Measurements from ENCODE around the gene TIAM1. TPM values are rescaled to one million over a fixed set of nuclear protein-coding genes. Genes with fewer than 3 reads are reported as not detected.
A peak's percentile ranks its signal among the peaks of the same experiment; 100 is the strongest.

Gene TIAM1
- total RNA-seq, 6 donors from 2014 or later = 13.4 to 32.1 (median 19.5) TPM

GRCh38 chr21:31273278-31273677 lies 70.8 kb downstream of the TIAM1 start:
- Histone ChIP-seq H3K4me3 (no peak overlapping the region), H3K9me3 (no peaks in the 10 kb centered on the region), H3K27ac (no peak overlapping the region), H3K4me1 (no peaks in the 10 kb centered on the region), H3K27me3 (no peaks in the 10 kb centered on the region), H3K36me3 (no peaks in the 10 kb centered on the region)
- no peak for DNase-seq
- no peak for ATAC-seq (ENCODE audit: low FRiP score in 2 of 2)
- WGBS, 2 donors = 78 to 88% methylated on average over 2 of the region's 2 CpGs
- TF ChIP-seq POLR2AphosphoS5 (IDR thresholded peaks at IDR 0.05) (no peak), EP300 (IDR thresholded peaks at IDR 0.05) (no peak)

GRCh38 chr21:31268090-31268489 lies 76.0 kb downstream of the TIAM1 start:
- 54 to 59% methylated on average over 5 of the region's 5 CpGs for WGBS, 2 donors
- DNase-seq (no peak), ATAC-seq (ENCODE audit: low FRiP score in 2 of 2) (no peak)
- H3K4me3 ChIP-seq = no peak overlapping the region
- H3K27me3 ChIP-seq = no peaks in the 10 kb centered on the region
- TF ChIP-seq EP300 (IDR thresholded peaks at IDR 0.05) = no peak
- no peak for TF ChIP-seq POLR2A (IDR thresholded peaks at IDR 0.05)
- TF ChIP-seq CTCF (IDR thresholded peaks at IDR 0.05) = no peak
- no peak for TF ChIP-seq POLR2AphosphoS5 (IDR thresholded peaks at IDR 0.05)
- no peak overlapping the region for H3K27ac ChIP-seq
- no peaks in the 10 kb centered on the region for H3K4me1 ChIP-seq
- no peaks in the 10 kb centered on the region for H3K9me3 ChIP-seq
- no peaks in the 10 kb centered on the region for H3K36me3 ChIP-seq

GRCh38 chr21:31267644-31268043 lies 76.4 kb downstream of the TIAM1 start:
- no peak for TF ChIP-seq POLR2AphosphoS5 (IDR thresholded peaks at IDR 0.05)
- TF ChIP-seq EP300 (IDR thresholded peaks at IDR 0.05) = no peak
- no peak for TF ChIP-seq CTCF (IDR thresholded peaks at IDR 0.05)
- no peak for TF ChIP-seq POLR2A (IDR thresholded peaks at IDR 0.05)
- Histone ChIP-seq H3K4me3 (no peak overlapping the region), H3K27ac (no peak overlapping the region), H3K27me3 (no peaks in the 10 kb centered on the region), H3K36me3 (no peaks in the 10 kb centered on the region), H3K9me3 (no peaks in the 10 kb centered on the region), H3K4me1 (no peaks in the 10 kb centered on the region)
- no peak for DNase-seq
- WGBS, 2 donors = 56 to 59% methylated on average over 4 of the region's 4 CpGs
- ATAC-seq (ENCODE audit: low FRiP score in 2 of 2) = no peak

DNA sequence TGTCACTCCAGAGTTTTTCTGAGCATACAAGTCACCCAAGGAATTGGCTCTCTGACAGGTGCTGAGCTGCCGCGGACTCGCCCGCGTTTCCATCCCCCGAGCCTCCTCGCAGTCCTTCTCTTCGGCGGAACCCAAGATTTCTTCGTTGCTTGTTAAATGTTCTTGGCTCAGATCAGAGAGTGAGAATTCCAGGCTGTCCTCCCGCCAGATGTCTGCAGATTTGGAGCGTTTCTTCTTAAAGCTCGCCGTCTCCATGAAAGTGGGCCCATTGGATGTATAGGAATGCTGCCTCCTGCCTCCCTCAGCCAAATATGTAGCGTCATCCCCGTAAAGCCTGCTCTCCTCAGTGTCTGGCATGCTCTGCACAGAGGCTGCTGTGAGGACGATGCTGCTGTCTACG lies 77.8 kb downstream of the TIAM1 start:
- H3K27ac ChIP-seq = no peak overlapping the region
- H3K27me3 ChIP-seq = no peaks in the 10 kb centered on the region
- ATAC-seq (ENCODE audit: low FRiP score in 2 of 2) (no peak), DNase-seq (peak in 1 of 2 donors; percentile 24)
- no peak overlapping the region for H3K4me3 ChIP-seq
- no peaks in the 10 kb centered on the region for H3K36me3 ChIP-seq
- TF ChIP-seq POLR2AphosphoS5 (IDR thresholded peaks at IDR 0.05) (no peak), CTCF (IDR thresholded peaks at IDR 0.05) (no peak), POLR2A (IDR thresholded peaks at IDR 0.05) (no peak), EP300 (IDR thresholded peaks at IDR 0.05) (no peak)
- H3K9me3 ChIP-seq = no peaks in the 10 kb centered on the region
- 86 to 97% methylated on average over 18 of the region's 18 CpGs for WGBS, 2 donors
- H3K4me1 ChIP-seq = no peaks in the 10 kb centered on the region

GRCh38 chr21:31265366-31266013 lies 78.6 kb downstream of the TIAM1 start:
- TF ChIP-seq POLR2AphosphoS5 (IDR thresholded peaks at IDR 0.05) (no peak), EP300 (IDR thresholded peaks at IDR 0.05) (no peak), CTCF (IDR thresholded peaks at IDR 0.05) (no peak)
- 42 to 48% methylated on average over 11 of the region's 11 CpGs for WGBS, 2 donors
- peak in 1 of 2 donors; percentile 28 for ATAC-seq (ENCODE audit: low FRiP score in 2 of 2)

More at GRCh38 chr21:31265366-31266013, 78.6 kb downstream of the TIAM1 start:
- Histone ChIP-seq H3K27me3 (no peaks in the 10 kb centered on the region), H3K36me3 (no peaks in the 10 kb centered on the region), H3K4me1 (no peaks in the 10 kb centered on the region), H3K4me3 (no peak overlapping the region), H3K9me3 (no peaks in the 10 kb centered on the region), H3K27ac (no peak overlapping the region)
- no peak for DNase-seq
